Neural cell (in vitro differentiated cells): ENCODE measurements around the gene ADGRD2.

Source experiments
- CTCF ChIP-seq: fragments of 450-650 bp; IDR thresholded peaks from 2 replicates; pipeline ENCODE4 v1.5.1; 2014; ENCODE audit warnings: antibody characterized with exemption, mild to moderate bottlenecking, moderate library complexity; ENCODE audit not compliant: poor library complexity, severe bottlenecking
- EP300 ChIP-seq: fragments of 450-650 bp; conservative IDR thresholded peaks from 2 replicates; pipeline ENCODE4 v1.6.1; 2014; ENCODE audit warnings: antibody characterized with exemption, mild to moderate bottlenecking, moderate library complexity; ENCODE audit not compliant: poor library complexity, severe bottlenecking
- EZH2 ChIP-seq: fragments of 200-600, 300-800 bp; shearing (Covaris generic), sonication (generic); IDR thresholded peaks from 2 replicates; pipeline ENCODE4 v1.6.1; 2014; ENCODE audit warnings: antibody characterized with exemption, low read length, borderline replicate concordance, mild to moderate bottlenecking; ENCODE audit not compliant: insufficient read depth, poor library complexity, severe bottlenecking
- MXI1 ChIP-seq: fragments of 450-650 bp; conservative IDR thresholded peaks from 2 replicates; pipeline ENCODE4 v1.6.1; 2014; ENCODE audit warnings: antibody characterized with exemption, mild to moderate bottlenecking; ENCODE audit not compliant: poor library complexity, severe bottlenecking
- POLR2AphosphoS5 ChIP-seq: IDR thresholded peaks from 2 replicates; pipeline ENCODE4 v1.6.1; 2012
- RAD21 ChIP-seq: fragments of 450-650 bp; conservative IDR thresholded peaks from 2 replicates; pipeline ENCODE4 v1.6.1; 2014; ENCODE audit warnings: antibody characterized with exemption, mild to moderate bottlenecking, moderate library complexity
- SMC3 ChIP-seq: fragments of 450-650 bp; conservative IDR thresholded peaks from 2 replicates; pipeline ENCODE4 v1.6.1; 2014; ENCODE audit warnings: antibody characterized with exemption, mild to moderate bottlenecking, moderate library complexity; ENCODE audit not compliant: poor library complexity

GRCh38 chr9:124493794-124494479 lies 43.7 kb downstream of the ADGRD2 start:
- TF ChIP-seq CTCF, result no peak
- TF ChIP-seq EZH2, result no peak
- TF ChIP-seq SMC3, result no peak
- TF ChIP-seq POLR2AphosphoS5, result no peak
- TF ChIP-seq MXI1, result no peak
- no peak for TF ChIP-seq RAD21
- TF ChIP-seq EP300, result no peak
